Measurements from ENCODE around the gene BCO2. TPM values are rescaled to one million over a fixed set of nuclear protein-coding genes. Genes with fewer than 3 reads are reported as not detected.
"Not testable (repeated sequence)": the region's sequence is repeated elsewhere in the genome, so short reads cannot be mapped to it uniquely, and the experiment has no call there.

The BCO2 gene
- total RNA-seq, 1 donor from 2014 or later, result 169 TPM

GRCh38 chr11:112195951-112196351 is 20.6 kb downstream of the BCO2 start:
- H3K9me3 ChIP-seq (replicated peaks), result no peaks in the 10 kb centered on the region
- no peak for TF ChIP-seq CTCF (IDR thresholded peaks at IDR 0.05; ENCODE audit: borderline replicate concordance)
- no peaks in the 10 kb centered on the region for H3K27me3 ChIP-seq (ENCODE audit: low read depth)
- H3K4me3 ChIP-seq, result no peak overlapping the region
- no peak overlapping the region for H3K27ac ChIP-seq (replicated peaks)
- no peaks in the 10 kb centered on the region for H3K4me1 ChIP-seq
- DNase-seq, result no peak
- H3K36me3 ChIP-seq, result peaks cover 43% of the 10 kb centered on the region
- intact Hi-C loops (cut with micrococcal nuclease), result no loop called here

DNA sequence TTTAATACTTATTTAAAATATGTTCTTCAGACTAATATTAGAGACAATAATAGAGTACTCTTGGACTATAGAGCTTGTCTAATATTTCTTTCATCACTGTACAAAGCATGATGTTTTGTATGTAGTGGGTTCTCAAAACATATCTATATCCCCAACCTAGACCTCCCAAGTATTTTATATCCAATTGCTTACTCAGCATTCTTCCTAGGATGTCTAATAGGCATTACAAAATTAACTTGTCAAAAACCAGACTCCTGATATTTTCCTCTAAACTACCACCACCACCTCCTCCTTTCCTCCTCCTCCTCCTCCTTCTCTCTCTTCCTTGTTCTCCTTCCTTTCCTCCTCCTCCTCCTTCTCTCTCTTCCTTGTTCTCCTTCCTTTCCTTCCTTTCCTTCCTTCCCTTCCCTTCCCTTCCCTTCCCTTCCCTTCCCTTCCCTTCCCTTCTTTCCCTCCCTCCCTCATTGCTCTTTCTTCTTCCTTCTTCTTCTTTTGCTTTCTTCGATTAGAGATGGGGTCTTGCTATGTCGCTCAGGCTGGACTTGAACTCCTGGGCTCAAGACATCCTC is 21.3 kb downstream of the BCO2 start:
- Histone ChIP-seq H3K4me3 (no peak overlapping the region), H3K27me3 (ENCODE audit: low read depth) (no peaks in the 10 kb centered on the region), H3K9me3 (replicated peaks) (no peaks in the 10 kb centered on the region), H3K4me1 (no peaks in the 10 kb centered on the region), H3K36me3 (peaks cover 43% of the 10 kb centered on the region), H3K27ac (replicated peaks) (no peak overlapping the region)
- intact Hi-C loops (cut with micrococcal nuclease), result no loop called here
- TF ChIP-seq CTCF (IDR thresholded peaks at IDR 0.05; ENCODE audit: borderline replicate concordance), result no peak
- no peak for DNase-seq

DNA sequence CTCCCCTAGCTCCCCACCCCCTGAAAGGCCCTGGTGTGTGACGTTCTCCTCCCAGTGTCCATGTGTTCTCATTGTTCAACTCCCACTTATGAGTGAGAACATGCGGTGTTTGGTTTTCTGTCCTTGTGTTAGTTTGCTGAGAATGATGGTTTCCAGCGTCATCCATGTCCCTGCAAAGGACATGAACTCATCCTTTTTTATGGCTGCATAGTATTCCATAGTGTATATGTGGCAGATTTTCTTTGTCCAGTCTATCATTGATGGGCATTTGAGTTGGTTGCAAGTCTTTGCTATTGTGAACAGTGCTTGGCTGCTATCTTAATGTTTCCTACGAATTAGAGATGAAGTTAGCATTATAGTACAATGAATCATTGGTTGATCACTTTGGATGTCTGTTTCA is 23.8 kb downstream of the BCO2 start:
- H3K27ac ChIP-seq (replicated peaks); H3K4me1 ChIP-seq; H3K4me3 ChIP-seq; DNase-seq; H3K27me3 ChIP-seq (ENCODE audit: low read depth); H3K9me3 ChIP-seq (replicated peaks); intact Hi-C loops (cut with micrococcal nuclease): not testable (repeated sequence)
- H3K36me3 ChIP-seq, result peaks cover 44% of the 10 kb centered on the region

- Histone ChIP-seq H3K27ac (replicated peaks) (no peak overlapping the region), H3K36me3 (peaks cover 47% of the 10 kb centered on the region)
These were observed 24.9 kb downstream of the BCO2 start for GRCh38 chr11:112200252-112200651.

GRCh38 chr11:112206071-112206470 is 30.8 kb downstream of the BCO2 start:
- intact Hi-C loops (cut with micrococcal nuclease), result no loop called here

More at GRCh38 chr11:112200252-112200651, 24.9 kb downstream of the BCO2 start:
- no peak for DNase-seq
- no peaks in the 10 kb centered on the region for H3K9me3 ChIP-seq (replicated peaks)
- TF ChIP-seq CTCF (IDR thresholded peaks at IDR 0.05; ENCODE audit: borderline replicate concordance), result no peak
- no peaks in the 10 kb centered on the region for H3K27me3 ChIP-seq (ENCODE audit: low read depth)
- H3K4me3 ChIP-seq, result no peak overlapping the region
- H3K4me1 ChIP-seq, result no peaks in the 10 kb centered on the region
- intact Hi-C loops (cut with micrococcal nuclease), result no loop called here

More at GRCh38 chr11:112206071-112206470, 30.8 kb downstream of the BCO2 start:
- Histone ChIP-seq H3K27ac (replicated peaks) (no peak overlapping the region), H3K36me3 (peaks cover 32% of the 10 kb centered on the region), H3K27me3 (ENCODE audit: low read depth) (no peaks in the 10 kb centered on the region), H3K4me3 (no peak overlapping the region), H3K4me1 (no peaks in the 10 kb centered on the region), H3K9me3 (replicated peaks) (no peaks in the 10 kb centered on the region)
- no peak for DNase-seq
- TF ChIP-seq CTCF (IDR thresholded peaks at IDR 0.05; ENCODE audit: borderline replicate concordance), result no peak

All from left ventricle myocardium inferior (tissue), 1 donor.